ENCODE results near the gene ACE2. TPM values are rescaled to one million over a fixed set of nuclear protein-coding genes. Genes with fewer than 3 reads are reported as not detected.

The ACE2 gene
- total and polyA plus RNA-seq, 7 experiments from 2014 or later = not detected

Other genes with a start within 250 kb of the ACE2 start
- gene VEGFD, start 216.5 kb downstream of the ACE2 start, total RNA-seq = not detected
- gene VEGFD, start 216.5 kb downstream of the ACE2 start, polyA plus RNA-seq = not detected
- 1 to 10 TPM in 1 of 5 experiments, under 1 TPM in 2, not detected in 2; 0.49 to 4.6 (median 0.70) TPM for gene PIR, start 107.6 kb downstream of the ACE2 start, total RNA-seq
- gene PIR, start 107.6 kb downstream of the ACE2 start, polyA plus RNA-seq = not detected
- gene BMX, start 100.2 kb downstream of the ACE2 start, total RNA-seq = not detected
- gene BMX, start 100.2 kb downstream of the ACE2 start, polyA plus RNA-seq = not detected
- gene CLTRN, start 63.8 kb upstream of the ACE2 start, total RNA-seq = under 1 TPM in 4 of 5 experiments, not detected in 1; 0.32 to 0.81 (median 0.54) TPM
- gene CLTRN, start 63.8 kb upstream of the ACE2 start, polyA plus RNA-seq = under 1 TPM; 0.13 to 0.60 TPM
- gene CA5B, start 137.3 kb upstream of the ACE2 start, total RNA-seq = 10 to 100 TPM; 16.4 to 64.6 (median 39.5) TPM
- gene CA5B, start 137.3 kb upstream of the ACE2 start, polyA plus RNA-seq = 10 to 100 TPM; 55.8 to 63.5 TPM
- gene ZRSR2, start 189.5 kb upstream of the ACE2 start, total RNA-seq = 10 to 100 TPM; 20.8 to 31.7 (median 25.4) TPM
- 10 to 100 TPM; 24.7 to 46.0 TPM for gene ZRSR2, start 189.5 kb upstream of the ACE2 start, polyA plus RNA-seq

All from naive thymus-derived CD4-positive, alpha-beta T cell (primary cell).